ENCODE measurements around the gene DNAJA2. TPM values are rescaled to one million over a fixed set of nuclear protein-coding genes. Genes with fewer than 3 reads are reported as not detected.

DNAJA2 gene
- total and polyA plus RNA-seq, 2 of the 8 experiments (the other 6 are each of a cell fraction or from before 2014, with no cell fraction given), result 9.4 to 93.8 TPM

- H4K20me1 ChIP-seq (replicated peaks in 1 of 2; ENCODE audit: control insufficient read depth in 1 of 2, insufficient read depth in 2 of 2, low read length in 2 of 2), result peaks cover 3 to 10% of the 10 kb centered on the region in 2 experiments
- H2BK15ac ChIP-seq (ENCODE audit: low read length), result no peak overlapping the region
- no peak overlapping the region for H3K14ac ChIP-seq (ENCODE audit: insufficient read length)
- no peak overlapping the region for H2BK120ac ChIP-seq (replicated peaks; ENCODE audit: low read depth, low read length)
- peaks cover 0 to 3% (median 0%) of the 10 kb centered on the region in 4 experiments; a peak in 1 of 7 replicates for H3K4me1 ChIP-seq (replicated peaks in 1 of 4; ENCODE audit: control insufficient read depth in 3 of 4, insufficient read depth in 4 of 4, low read length in 3 of 4)
- H3K9ac ChIP-seq (replicated peaks in 1 of 4; ENCODE audit: extremely low read depth in 1 of 4, low read depth in 3 of 4, low read length in 3 of 4), result no peak overlapping the region
- no peak overlapping the region for H2BK20ac ChIP-seq (ENCODE audit: low read length)
- WGBS, 2 experiments (ENCODE audit: extremely low coverage in 1 of 2, insufficient coverage in 1 of 2, insufficient read length in 1 of 2, insufficient replicate concordance in 2 of 2, low coverage in 1 of 2, low lambda C conversion rate in 2 of 2, missing lambda C conversion rate in 1 of 2), result 81% methylated on average over 43 of the region's 43 CpGs; no CpG with 5 or more reads in 1 of the 2 experiments
- no peak overlapping the region for H3K27ac ChIP-seq (ENCODE audit: low read depth, low read length)
- DNase-seq (ENCODE audit: low read depth in 1 of 2, low spot score in 2 of 2) (peak; percentile 53 to 94), FAIRE-seq (no peak)
- H3K79me2 ChIP-seq (ENCODE audit: control insufficient read depth in 1 of 2, insufficient read depth in 2 of 2, low read length in 2 of 2), result no peaks in the 10 kb centered on the region
- no peak overlapping the region for H3K4ac ChIP-seq (replicated peaks; ENCODE audit: insufficient read length, low read depth, low read length)
- H2AK5ac ChIP-seq (ENCODE audit: low read depth, low read length), result no peak overlapping the region
- CTCF ChIA-PET (ENCODE audit: partially characterized antibody), result interaction anchor here (0.6 to 6.8 kb wide), 28 partner anchors 10 to 1235 kb away, joined by 3 to 61 read pairs (median 3); no protein-coding TSS in a partner anchor
- H3K4me3 ChIP-seq (ENCODE audit: extremely low read depth in 1 of 4, insufficient read depth in 2 of 4, low read depth in 3 of 4, low read length in 4 of 4), result no peak overlapping the region
- POLR2A ChIA-PET (ENCODE audit: partially characterized antibody), result interaction anchor here (0.7 to 18.9 kb wide), 7 partner anchors 12 to 240 kb away, joined by 3 to 321 read pairs (median 7); partner anchors contain the start of genes GPT2 and ORC6
- H3K36me3 ChIP-seq (ENCODE audit: control insufficient read depth in 2 of 4, insufficient read depth in 4 of 4, low read length in 3 of 4), result peaks cover 4 to 39% (median 31%) of the 10 kb centered on the region in 4 experiments; a peak in 7 of 8 replicates
- no peak overlapping the region for H3K23ac ChIP-seq (ENCODE audit: insufficient read length)
- H4K91ac ChIP-seq (replicated peaks; ENCODE audit: insufficient read length, low read length), result no peak overlapping the region
- no peaks in the 10 kb centered on the region for H3K9me3 ChIP-seq (ENCODE audit: insufficient read depth in 2 of 2, low read depth in 1 of 2, low read length in 1 of 2)
- no peaks in the 10 kb centered on the region for H3K23me2 ChIP-seq (ENCODE audit: low read depth, low read length)
- H2BK5ac ChIP-seq (ENCODE audit: low read depth, low read length), result peak overlapping the region; percentile 35; the same call in 1 of the 2 replicates
- no peak overlapping the region for H3K4me2 ChIP-seq (ENCODE audit: insufficient read depth in 1 of 2, low read depth in 2 of 2, low read length in 2 of 2)
- no peaks in the 10 kb centered on the region for H3K79me1 ChIP-seq (ENCODE audit: low read depth, low read length)
- H3K18ac ChIP-seq (ENCODE audit: extremely low read depth, low read length), result no peak overlapping the region
- H4K5ac ChIP-seq (ENCODE audit: insufficient read length, low read depth, low read length), result no peak overlapping the region
- no peak overlapping the region for H2BK12ac ChIP-seq (ENCODE audit: low read depth, low read length)
- H3K27me3 ChIP-seq (replicated peaks in 1 of 4; ENCODE audit: control insufficient read depth in 3 of 4, extremely low read depth in 1 of 4, insufficient read depth in 3 of 4, low read length in 3 of 4), result no peaks in the 10 kb centered on the region
- no peak overlapping the region for H2AFZ ChIP-seq (ENCODE audit: low read length)
- no peak overlapping the region for H4K8ac ChIP-seq (ENCODE audit: extremely low read depth, insufficient read depth, low read length)
- H3K56ac ChIP-seq (replicated peaks; ENCODE audit: insufficient read length, low read depth, low read length), result no peak overlapping the region
- TF ChIP-seq POLR2AphosphoS5 (IDR thresholded peaks at IDR 0.05; ENCODE audit: low read depth, low read length) (no peak), BACH1 (IDR thresholded peaks at IDR 0.05; ENCODE audit: low read length) (no peak), CTCF (IDR thresholded peaks at IDR 0.05; ENCODE audit: control extremely low read depth in 1 of 3, insufficient read depth in 1 of 3, low read depth in 1 of 3, low read length in 3 of 3) (peak; percentile 79 to 98 (median 92)), RAD21 (IDR thresholded peaks at IDR 0.05 in 1 of 2, conservative IDR thresholded peaks at IDR 0.05 in 1 of 2; ENCODE audit: low read depth in 2 of 2, low read length in 2 of 2) (peak; percentile 61 to 69), CBX8 (IDR thresholded peaks at IDR 0.05; ENCODE audit: borderline replicate concordance, low read depth, low read length) (no peak), ZNF274 (IDR thresholded peaks at IDR 0.05; ENCODE audit: borderline replicate concordance, extremely low read depth, low read length) (no peak), GABPA (IDR thresholded peaks at IDR 0.05; ENCODE audit: borderline replicate concordance, insufficient read depth, low read length) (peak; percentile 36; the same call in 1 of the 2 replicates)
Observed at GRCh38 chr16:46929378-46930332, 43.8 kb downstream of the DNAJA2 start.

Data from H1 (cell line).